Activated CD4-positive, CD25-positive, alpha-beta regulatory T cell treated with anti-CD3 and anti-CD28 coated beads, Interleukin-2, amount 50 U/mL, for 24 hours (primary cell): ENCODE data around the gene LAMTOR1.
A peak's percentile ranks its signal among the peaks of the same experiment; 100 is the strongest.
"Not testable (repeated sequence)": the region's sequence is repeated elsewhere in the genome, so short reads cannot be mapped to it uniquely, and the experiment has no call there.

Experiments
- ATAC-seq, 2 donors: fragments of 150-1000 bp; cut with Tn5 transposase; one replicate each; pipeline ENCODE4 v1.10.0; 2021; ENCODE audit warnings: mild to moderate bottlenecking in 1 of 2, moderate library complexity in 1 of 2

LAMTOR1 gene

GRCh38 chr11:72102946-72103753, at the start of gene LAMTOR1:
Gene LAMTOR1, minus strand, starts transcription at chr11:72103297. Its CDS starts 73 bp downstream, at chr11:72103224.
- ATAC-seq: peak; percentile 96 to 97

GRCh38 chr11:72150882-72151281, 47.8 kb upstream of the LAMTOR1 start:
- ATAC-seq: no peak

GRCh38 chr11:72146625-72147024, 43.5 kb upstream of the LAMTOR1 start:
- ATAC-seq: no peak

- no peak for ATAC-seq
Observed at GRCh38 chr11:72144807-72145565, 41.9 kb upstream of the LAMTOR1 start.

GRCh38 chr11:72142543-72142942, 39.4 kb upstream of the LAMTOR1 start:
- ATAC-seq: not testable (repeated sequence)

- not testable (repeated sequence) for ATAC-seq
Observed at GRCh38 chr11:72142086-72142485, 39.0 kb upstream of the LAMTOR1 start.

- ATAC-seq: peak in 1 of 2 donors; percentile 50
Observed at GRCh38 chr11:72141066-72141465, 38.0 kb upstream of the LAMTOR1 start.

- no peak for ATAC-seq
Observed at GRCh38 chr11:72140661-72141060, 37.6 kb upstream of the LAMTOR1 start.

GRCh38 chr11:72139500-72139899, 36.4 kb upstream of the LAMTOR1 start:
- no peak for ATAC-seq

- no peak for ATAC-seq
Observed at GRCh38 chr11:72138821-72139390, 35.8 kb upstream of the LAMTOR1 start.

GRCh38 chr11:72136684-72137262, 33.7 kb upstream of the LAMTOR1 start:
- ATAC-seq: no peak

GRCh38 chr11:72135891-72136683, 33.0 kb upstream of the LAMTOR1 start:
- ATAC-seq: no peak

- not testable (repeated sequence) for ATAC-seq
Observed at GRCh38 chr11:72135473-72135872, 32.4 kb upstream of the LAMTOR1 start, which contains the start of gene FOLR3. Gene FOLR3, plus strand, starts transcription at chr11:72135725. Its CDS starts 228 bp downstream, at chr11:72135953.

- ATAC-seq: no peak
Observed at GRCh38 chr11:72132646-72133045, 29.5 kb upstream of the LAMTOR1 start.

- ATAC-seq: no peak
Observed at GRCh38 chr11:72129381-72129780, 26.3 kb upstream of the LAMTOR1 start.

- ATAC-seq: no peak
Observed at GRCh38 chr11:72127923-72128322, 24.8 kb upstream of the LAMTOR1 start.

- ATAC-seq: no peak
Observed at GRCh38 chr11:72125956-72126355, 22.9 kb upstream of the LAMTOR1 start.

- no peak for ATAC-seq
Observed at GRCh38 chr11:72124046-72124445, 20.9 kb upstream of the LAMTOR1 start.

GRCh38 chr11:72123117-72123653, 20.1 kb upstream of the LAMTOR1 start:
- ATAC-seq: no peak

GRCh38 chr11:72122607-72123006, 19.5 kb upstream of the LAMTOR1 start:
- no peak for ATAC-seq

GRCh38 chr11:72120930-72121329, 17.8 kb upstream of the LAMTOR1 start:
- ATAC-seq: no peak

- ATAC-seq: no peak
Observed at GRCh38 chr11:72119198-72119597, 16.1 kb upstream of the LAMTOR1 start.
